A549 (cell line): ENCODE data around the gene PLCL1.

Experiments
- ELK1 ChIP-seq: fragments of 150-350 bp; IDR thresholded peaks from 2 replicates; pipeline ENCODE4 v1.6.1; 2014; ENCODE audit warnings: low read depth, mild to moderate bottlenecking, low read length
- MAFK ChIP-seq: fragments of 450-650 bp; IDR thresholded peaks from 2 replicates; pipeline ENCODE4 v1.6.1; 2014; ENCODE audit not compliant: partially characterized antibody
- MAX ChIP-seq: IDR thresholded peaks from 2 replicates; pipeline ENCODE4 v1.6.1; 2012
- MYC ChIP-seq: IDR thresholded peaks from 2 replicates; pipeline ENCODE4 v1.6.1; 2012; ENCODE audit warnings: mild to moderate bottlenecking, inconsistent platforms, low read length, improper control_type of control experiment, borderline replicate concordance
- USF2 ChIP-seq: fragments of 450-650 bp; IDR thresholded peaks from 2 replicates; pipeline ENCODE4 v1.6.1; 2014; ENCODE audit warnings: antibody characterized with exemption
- TF ChIP-seq, protein P1 (sequence below): fragments of >200 bp; sonication (Bioruptor Twin); formaldehyde crosslinking; IDR thresholded peaks from 3 replicates; pipeline ENCODE4 v1.5.1; 2016

DNA sequence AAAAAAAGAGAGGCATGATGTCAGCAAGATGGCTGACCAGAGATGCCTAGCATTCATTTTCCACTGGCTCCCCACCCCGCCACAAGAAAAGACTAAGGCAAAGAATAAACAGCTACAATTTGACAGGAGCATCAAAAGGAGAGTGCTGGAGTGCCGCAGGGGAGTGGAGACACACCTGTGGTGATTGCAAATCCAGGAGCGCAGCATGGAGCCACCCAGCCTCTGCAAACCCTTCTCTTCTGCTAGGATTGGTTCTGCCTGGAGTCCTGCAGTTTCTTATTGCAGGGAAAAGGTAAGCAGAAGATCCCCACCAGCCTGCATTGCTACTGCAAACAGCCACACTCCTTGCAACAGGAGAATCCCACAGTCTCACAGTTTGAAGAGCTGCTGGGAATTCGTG, 45.4 kb upstream of the PLCL1 start:
- no peak for TF ChIP-seq MAX
- TF ChIP-seq, protein P1, sequence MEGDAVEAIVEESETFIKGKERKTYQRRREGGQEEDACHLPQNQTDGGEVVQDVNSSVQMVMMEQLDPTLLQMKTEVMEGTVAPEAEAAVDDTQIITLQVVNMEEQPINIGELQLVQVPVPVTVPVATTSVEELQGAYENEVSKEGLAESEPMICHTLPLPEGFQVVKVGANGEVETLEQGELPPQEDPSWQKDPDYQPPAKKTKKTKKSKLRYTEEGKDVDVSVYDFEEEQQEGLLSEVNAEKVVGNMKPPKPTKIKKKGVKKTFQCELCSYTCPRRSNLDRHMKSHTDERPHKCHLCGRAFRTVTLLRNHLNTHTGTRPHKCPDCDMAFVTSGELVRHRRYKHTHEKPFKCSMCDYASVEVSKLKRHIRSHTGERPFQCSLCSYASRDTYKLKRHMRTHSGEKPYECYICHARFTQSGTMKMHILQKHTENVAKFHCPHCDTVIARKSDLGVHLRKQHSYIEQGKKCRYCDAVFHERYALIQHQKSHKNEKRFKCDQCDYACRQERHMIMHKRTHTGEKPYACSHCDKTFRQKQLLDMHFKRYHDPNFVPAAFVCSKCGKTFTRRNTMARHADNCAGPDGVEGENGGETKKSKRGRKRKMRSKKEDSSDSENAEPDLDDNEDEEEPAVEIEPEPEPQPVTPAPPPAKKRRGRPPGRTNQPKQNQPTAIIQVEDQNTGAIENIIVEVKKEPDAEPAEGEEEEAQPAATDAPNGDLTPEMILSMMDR, result no peak
- TF ChIP-seq ELK1, result no peak
- no peak for TF ChIP-seq MAFK
- TF ChIP-seq USF2, result no peak
- TF ChIP-seq MYC, result no peak
